ENCODE data around the gene WRNIP1. TPM values are rescaled to one million over a fixed set of nuclear protein-coding genes. Genes with fewer than 3 reads are reported as not detected.

Gene WRNIP1
- polyA plus RNA-seq, 1 experiment = 26.5 TPM

GRCh38 chr6:2795956-2796355 is 30.8 kb downstream of the WRNIP1 start:
- TF ChIP-seq, protein P1, sequence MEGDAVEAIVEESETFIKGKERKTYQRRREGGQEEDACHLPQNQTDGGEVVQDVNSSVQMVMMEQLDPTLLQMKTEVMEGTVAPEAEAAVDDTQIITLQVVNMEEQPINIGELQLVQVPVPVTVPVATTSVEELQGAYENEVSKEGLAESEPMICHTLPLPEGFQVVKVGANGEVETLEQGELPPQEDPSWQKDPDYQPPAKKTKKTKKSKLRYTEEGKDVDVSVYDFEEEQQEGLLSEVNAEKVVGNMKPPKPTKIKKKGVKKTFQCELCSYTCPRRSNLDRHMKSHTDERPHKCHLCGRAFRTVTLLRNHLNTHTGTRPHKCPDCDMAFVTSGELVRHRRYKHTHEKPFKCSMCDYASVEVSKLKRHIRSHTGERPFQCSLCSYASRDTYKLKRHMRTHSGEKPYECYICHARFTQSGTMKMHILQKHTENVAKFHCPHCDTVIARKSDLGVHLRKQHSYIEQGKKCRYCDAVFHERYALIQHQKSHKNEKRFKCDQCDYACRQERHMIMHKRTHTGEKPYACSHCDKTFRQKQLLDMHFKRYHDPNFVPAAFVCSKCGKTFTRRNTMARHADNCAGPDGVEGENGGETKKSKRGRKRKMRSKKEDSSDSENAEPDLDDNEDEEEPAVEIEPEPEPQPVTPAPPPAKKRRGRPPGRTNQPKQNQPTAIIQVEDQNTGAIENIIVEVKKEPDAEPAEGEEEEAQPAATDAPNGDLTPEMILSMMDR (IDR thresholded peaks at IDR 0.05; ENCODE audit: insufficient read depth, low read depth, low read length) = no peak
- H3K36me3 ChIP-seq (ENCODE audit: control insufficient read depth, insufficient read depth, low read length) = no peaks in the 10 kb centered on the region
- H3K27me3 ChIP-seq (ENCODE audit: control insufficient read depth, insufficient read depth, low read length) = no peaks in the 10 kb centered on the region
- POLR2A ChIA-PET = no interaction called here
- no peak for DNase-seq (ENCODE audit: low read depth)
- no peak overlapping the region for H3K4me3 ChIP-seq (ENCODE audit: low read depth, low read length)
- CTCF ChIA-PET = no interaction called here

GRCh38 chr6:2796861-2797260 is 31.7 kb downstream of the WRNIP1 start:
- H3K36me3 ChIP-seq (ENCODE audit: control insufficient read depth, insufficient read depth, low read length) = no peaks in the 10 kb centered on the region
- CTCF ChIA-PET = no interaction called here
- TF ChIP-seq, protein P1 (IDR thresholded peaks at IDR 0.05; ENCODE audit: insufficient read depth, low read depth, low read length) = no peak
- POLR2A ChIA-PET = no interaction called here
- H3K27me3 ChIP-seq (ENCODE audit: control insufficient read depth, insufficient read depth, low read length) = no peaks in the 10 kb centered on the region
- no peak for DNase-seq (ENCODE audit: low read depth)
- no peak overlapping the region for H3K4me3 ChIP-seq (ENCODE audit: low read depth, low read length)

- DNase-seq (ENCODE audit: low read depth) = no peak
- POLR2A ChIA-PET = no interaction called here
- no peaks in the 10 kb centered on the region for H3K36me3 ChIP-seq (ENCODE audit: control insufficient read depth, insufficient read depth, low read length)
- CTCF ChIA-PET = no interaction called here
- H3K27me3 ChIP-seq (ENCODE audit: control insufficient read depth, insufficient read depth, low read length) = no peaks in the 10 kb centered on the region
- H3K4me3 ChIP-seq (ENCODE audit: low read depth, low read length) = no peak overlapping the region
- TF ChIP-seq, protein P1 (IDR thresholded peaks at IDR 0.05; ENCODE audit: insufficient read depth, low read depth, low read length) = no peak
Measured at GRCh38 chr6:2797564-2798031, 32.4 kb downstream of the WRNIP1 start.

DNA sequence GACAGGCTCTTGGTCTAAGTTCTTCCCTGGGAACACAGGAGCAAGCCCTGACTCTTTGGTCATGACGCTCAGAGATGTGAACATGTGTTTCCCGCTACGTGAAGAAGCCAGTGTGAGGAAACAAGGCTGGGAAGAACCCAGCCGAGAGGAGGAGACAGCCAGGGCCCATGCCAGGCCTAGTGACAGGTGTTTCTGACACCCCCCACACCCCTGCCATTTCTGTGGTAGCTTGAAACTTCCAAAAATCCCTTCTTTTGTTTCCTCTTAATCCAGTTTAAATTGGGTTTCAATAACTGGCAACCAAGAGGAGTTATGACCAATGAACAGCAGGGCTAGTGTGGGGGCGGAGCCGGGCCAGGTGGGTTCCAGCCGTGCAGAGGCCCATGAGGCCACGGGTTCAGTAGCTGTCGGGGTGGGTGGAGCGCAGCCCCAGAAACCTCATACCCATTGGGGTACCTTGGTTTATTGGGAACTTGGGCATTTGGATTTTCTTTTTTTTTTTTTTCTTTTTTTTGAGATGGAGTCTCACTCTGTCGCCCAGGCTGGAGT is 33.5 kb downstream of the WRNIP1 start:
- Histone ChIP-seq H3K27me3 (ENCODE audit: control insufficient read depth, insufficient read depth, low read length) (no peaks in the 10 kb centered on the region), H3K36me3 (ENCODE audit: control insufficient read depth, insufficient read depth, low read length) (no peaks in the 10 kb centered on the region), H3K4me3 (ENCODE audit: low read depth, low read length) (no peak overlapping the region)
- TF ChIP-seq, protein P1 (IDR thresholded peaks at IDR 0.05; ENCODE audit: insufficient read depth, low read depth, low read length) = no peak
- DNase-seq (ENCODE audit: low read depth) = no peak
- POLR2A ChIA-PET = interaction anchor here (0.6 kb wide), 1 partner anchor 183 kb away, joined by 3 read pairs; no protein-coding TSS in a partner anchor
- CTCF ChIA-PET = no interaction called here

- POLR2A ChIA-PET = no interaction called here
- CTCF ChIA-PET = interaction anchor here (1.0 to 1.3 kb wide), 2 partner anchors 9 to 46 kb away, joined by 3 read pairs; no protein-coding TSS in a partner anchor
- no peaks in the 10 kb centered on the region for H3K27me3 ChIP-seq (ENCODE audit: control insufficient read depth, insufficient read depth, low read length)
- TF ChIP-seq, protein P1 (IDR thresholded peaks at IDR 0.05; ENCODE audit: insufficient read depth, low read depth, low read length) = no peak
- DNase-seq (ENCODE audit: low read depth) = no peak
- H3K36me3 ChIP-seq (ENCODE audit: control insufficient read depth, insufficient read depth, low read length) = no peaks in the 10 kb centered on the region
- H3K4me3 ChIP-seq (ENCODE audit: low read depth, low read length) = no peak overlapping the region
Measured at GRCh38 chr6:2799936-2800527, 34.8 kb downstream of the WRNIP1 start.
